NCI-H2227 treated with DMSO at 0.1 percent for 48 hours (cell line): ENCODE measurements around the gene MYT1.

Experiments
- DNase-seq: peaks from one replicate; lab custom pipeline; 2025; lab: John Stamatoyannopoulos, UW

The MYT1 gene

GRCh38 chr20:64140061-64140931 is 24.0 kb upstream of the MYT1 start:
- no peak for DNase-seq

- DNase-seq: no peak
Measured at GRCh38 chr20:64140956-64141355, 23.3 kb upstream of the MYT1 start.

DNA sequence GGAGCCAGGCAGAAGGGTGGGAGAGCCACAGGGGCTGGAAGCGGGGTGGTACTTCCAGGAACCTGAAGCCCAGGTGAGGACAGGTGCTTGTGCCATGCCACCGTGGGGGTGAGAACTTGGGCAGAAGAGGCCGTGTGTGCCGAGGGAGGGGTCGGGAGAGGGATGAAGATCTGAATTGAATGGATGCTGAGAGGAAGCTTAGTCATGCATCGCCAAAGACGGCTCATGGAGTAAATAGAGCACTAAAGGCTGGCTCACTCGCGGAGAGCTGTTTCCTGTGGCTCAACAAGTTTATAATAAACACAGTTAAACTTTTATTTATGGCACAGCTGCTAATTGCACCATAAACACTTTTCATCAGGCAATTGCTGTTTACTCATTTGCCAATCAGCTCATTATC is 21.7 kb upstream of the MYT1 start:
- DNase-seq: no peak

GRCh38 chr20:64143018-64143801 is 21.0 kb upstream of the MYT1 start:
- DNase-seq: no peak

GRCh38 chr20:64144144-64144912 is 19.9 kb upstream of the MYT1 start:
- no peak for DNase-seq

DNA sequence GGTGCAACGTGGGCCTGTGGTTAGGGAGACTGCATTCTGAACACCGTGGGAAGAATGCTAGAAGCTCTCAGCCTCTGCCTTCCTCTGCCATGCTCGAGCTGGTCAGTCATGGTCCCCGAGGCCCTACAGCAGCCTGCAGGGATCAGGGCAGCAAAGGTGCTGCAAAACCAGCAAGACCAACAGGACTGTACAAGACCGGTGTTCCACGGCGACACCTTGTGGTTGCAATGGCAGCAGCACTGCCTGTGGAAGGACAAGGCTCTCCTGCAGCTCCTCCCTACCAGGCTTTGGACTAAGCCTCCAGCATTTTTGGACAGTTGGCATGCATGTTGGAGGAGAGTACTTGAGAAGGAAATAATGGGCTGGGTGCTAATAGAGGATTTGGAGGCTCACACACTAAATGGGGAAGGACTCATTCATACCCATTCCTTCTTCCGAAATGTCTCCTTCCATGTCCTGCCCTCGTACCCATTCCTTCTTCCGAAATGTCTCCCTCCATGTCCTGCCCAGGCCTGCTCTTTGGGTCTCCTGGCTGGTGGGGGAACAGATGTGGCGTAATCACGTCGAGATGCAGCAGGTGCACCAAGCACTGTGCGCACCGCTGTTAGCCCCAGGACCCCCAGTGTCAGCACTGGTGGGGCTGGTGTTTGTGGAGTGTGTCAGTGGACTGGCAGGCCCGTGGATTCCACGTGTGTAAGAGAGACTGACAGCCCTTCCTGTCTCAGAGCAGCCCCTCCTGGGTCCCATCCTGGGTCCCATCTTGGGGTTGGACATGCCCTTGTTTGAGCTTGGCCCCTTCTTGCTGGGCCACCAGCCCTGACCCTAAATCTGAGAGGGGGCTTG is 18.6 kb upstream of the MYT1 start:
- no peak for DNase-seq

- DNase-seq: no peak
Measured at GRCh38 chr20:64146301-64146935, 17.8 kb upstream of the MYT1 start.

DNA sequence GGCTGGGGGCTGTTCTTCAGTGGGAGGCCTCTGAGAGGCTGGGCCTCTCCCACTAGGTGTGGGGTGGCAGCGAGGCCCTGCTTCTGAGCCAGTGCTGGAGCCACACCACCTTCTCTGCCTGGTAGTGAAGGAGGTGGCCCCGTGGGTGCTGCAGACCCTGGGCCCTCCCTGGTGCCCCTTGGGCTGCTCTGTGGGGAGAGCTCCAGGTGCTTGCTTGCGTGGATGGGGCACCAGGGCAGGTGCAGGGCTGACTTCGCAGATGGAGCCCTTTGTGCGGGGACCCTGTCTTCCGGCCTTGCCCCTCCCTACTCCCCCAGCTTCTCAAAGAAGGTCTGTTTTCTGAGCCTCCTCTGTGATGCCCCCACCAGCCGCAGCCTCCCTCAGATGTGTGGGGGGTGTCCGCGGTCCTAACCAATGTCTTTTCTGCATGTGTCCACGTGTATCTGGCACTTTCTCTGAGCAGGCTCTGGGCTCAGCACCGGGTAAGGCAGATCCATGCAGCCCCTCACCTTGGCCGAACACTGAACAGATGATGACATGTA is 17.2 kb upstream of the MYT1 start:
- DNase-seq: no peak

DNA sequence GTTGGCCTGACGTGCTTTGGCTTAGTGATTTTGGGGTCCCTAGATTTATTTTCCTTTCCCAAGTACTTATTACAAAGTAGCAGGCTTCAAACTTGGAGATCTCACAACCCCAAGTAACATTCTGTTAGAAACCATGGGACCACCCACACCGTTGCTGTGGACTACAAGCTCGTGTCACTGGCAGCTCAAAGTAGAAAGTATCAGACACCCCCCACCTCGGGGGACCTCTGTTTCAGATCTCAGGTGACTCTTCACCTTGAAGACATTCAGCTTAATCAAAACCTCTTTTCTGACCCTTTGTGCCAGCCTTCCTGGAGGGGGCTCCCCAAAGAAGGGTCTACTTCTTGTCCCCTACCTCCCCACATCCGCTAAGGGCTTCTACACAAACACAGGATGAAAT is 15.7 kb upstream of the MYT1 start:
- no peak for DNase-seq

DNA sequence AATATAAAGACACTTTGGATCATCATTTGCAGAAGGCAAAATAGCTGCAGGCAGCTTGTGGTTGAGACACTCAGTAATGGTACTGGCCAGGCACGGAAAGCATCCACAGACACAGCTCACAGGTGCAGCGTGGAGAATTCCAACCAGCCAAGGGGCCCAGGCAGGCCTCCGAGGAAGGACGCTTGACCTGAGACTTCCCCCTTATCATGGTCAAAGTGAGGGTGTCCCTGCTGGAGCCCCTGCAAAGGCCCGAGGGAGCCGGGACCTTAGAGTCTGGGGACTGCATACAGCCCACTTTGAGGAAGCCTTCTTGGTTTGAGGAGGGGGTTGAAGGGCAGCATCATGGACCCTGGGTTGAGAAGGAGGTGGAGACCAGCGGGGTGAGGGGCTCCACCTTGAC is 15.1 kb upstream of the MYT1 start:
- DNase-seq: no peak

DNA sequence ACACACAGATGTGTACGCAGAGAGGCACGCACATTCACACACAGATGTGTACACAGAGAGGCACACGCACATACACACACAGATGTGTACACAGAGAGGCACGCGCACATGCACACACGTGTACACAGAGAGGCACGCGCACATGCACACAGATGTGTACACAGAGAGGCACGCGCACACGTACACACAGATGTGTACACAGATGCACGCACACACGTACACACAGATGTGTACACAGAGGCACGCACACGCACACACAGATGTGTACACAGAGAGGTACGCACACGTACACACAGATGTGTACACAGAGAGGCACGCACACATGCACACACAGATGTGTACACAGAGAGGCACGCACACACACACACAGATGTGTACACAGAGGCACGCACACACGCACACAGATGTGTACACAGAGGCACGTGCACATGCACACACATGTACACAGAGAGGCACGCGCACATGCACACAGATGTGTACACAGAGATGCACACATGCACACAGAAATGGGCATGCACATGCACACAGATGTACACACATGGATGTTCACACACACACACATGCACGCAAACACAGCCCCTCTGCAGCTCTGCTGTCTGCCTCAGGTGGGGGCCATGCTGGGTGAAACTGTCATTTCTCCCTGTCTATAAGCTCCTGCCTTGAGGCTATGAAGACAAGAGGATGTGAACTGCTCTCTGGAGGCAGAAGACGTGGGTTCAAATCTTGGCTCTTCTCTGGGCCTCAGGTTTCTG is 14.3 kb upstream of the MYT1 start:
- no peak for DNase-seq

GRCh38 chr20:64150756-64151632 is 13.3 kb upstream of the MYT1 start:
- DNase-seq: no peak

DNA sequence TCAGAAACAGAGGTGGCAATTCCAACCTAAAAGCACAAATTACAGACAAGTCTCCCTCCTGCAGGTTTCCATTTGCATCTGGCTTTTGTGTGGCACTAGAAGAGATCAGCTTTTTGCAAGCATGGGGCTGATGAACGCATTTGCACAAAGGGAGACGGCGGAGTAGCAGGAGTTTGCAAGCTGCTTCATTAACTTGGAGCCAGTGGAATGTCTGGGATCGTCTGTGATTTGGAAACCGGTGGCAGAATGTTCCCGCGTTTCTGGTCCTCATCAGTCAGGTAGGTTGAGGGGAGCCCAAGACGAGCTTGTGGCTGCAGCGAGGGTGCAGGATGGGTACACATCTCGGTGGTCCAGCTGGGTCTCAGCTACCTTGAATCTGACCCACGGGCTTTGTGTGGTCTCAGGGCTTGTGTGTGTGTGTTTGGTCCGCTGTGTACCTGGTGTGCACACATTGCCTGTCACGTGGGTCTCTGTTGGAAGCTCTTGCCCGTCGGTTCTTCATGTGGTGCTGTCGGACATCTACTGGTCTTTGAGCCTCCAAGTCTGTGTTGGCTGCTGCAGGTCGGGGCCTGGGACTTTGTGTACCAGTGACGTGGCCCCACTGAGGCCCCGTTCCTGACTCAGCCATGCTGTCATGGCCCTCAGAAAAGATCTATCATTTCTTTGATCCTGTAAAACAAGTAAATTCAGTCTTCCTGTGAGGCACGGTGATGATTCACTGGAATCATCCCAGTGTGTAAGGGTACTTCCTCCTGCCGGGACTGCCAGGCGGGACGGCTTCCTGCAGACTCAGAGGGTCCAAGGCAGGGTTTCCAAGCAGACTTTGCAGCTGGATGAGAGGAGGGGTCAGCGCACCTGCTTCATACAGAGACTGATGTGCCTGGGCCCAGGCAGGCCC is 12.4 kb upstream of the MYT1 start:
- DNase-seq: no peak

DNA sequence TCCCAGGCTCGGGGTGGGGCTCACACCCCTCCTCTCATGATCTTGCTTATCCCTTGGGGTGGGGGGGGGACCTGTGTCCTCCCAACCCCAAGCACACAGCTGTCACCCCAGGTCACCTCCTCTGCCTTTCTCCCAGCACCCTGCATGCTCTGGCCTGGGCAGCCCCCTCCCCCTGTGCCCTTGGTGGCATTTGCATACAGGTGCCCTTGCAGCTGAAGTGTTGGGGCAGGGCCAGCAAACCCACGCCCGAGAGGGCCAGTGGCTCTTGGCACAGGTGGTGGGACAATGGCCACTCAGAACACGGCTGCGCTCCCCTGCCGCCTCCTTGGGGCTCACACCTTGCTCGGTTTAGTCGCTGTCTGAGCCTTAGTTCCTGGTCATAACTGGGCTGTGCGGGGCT is 11.3 kb upstream of the MYT1 start:
- no peak for DNase-seq

GRCh38 chr20:64153410-64153809 is 10.8 kb upstream of the MYT1 start:
- no peak for DNase-seq

DNA sequence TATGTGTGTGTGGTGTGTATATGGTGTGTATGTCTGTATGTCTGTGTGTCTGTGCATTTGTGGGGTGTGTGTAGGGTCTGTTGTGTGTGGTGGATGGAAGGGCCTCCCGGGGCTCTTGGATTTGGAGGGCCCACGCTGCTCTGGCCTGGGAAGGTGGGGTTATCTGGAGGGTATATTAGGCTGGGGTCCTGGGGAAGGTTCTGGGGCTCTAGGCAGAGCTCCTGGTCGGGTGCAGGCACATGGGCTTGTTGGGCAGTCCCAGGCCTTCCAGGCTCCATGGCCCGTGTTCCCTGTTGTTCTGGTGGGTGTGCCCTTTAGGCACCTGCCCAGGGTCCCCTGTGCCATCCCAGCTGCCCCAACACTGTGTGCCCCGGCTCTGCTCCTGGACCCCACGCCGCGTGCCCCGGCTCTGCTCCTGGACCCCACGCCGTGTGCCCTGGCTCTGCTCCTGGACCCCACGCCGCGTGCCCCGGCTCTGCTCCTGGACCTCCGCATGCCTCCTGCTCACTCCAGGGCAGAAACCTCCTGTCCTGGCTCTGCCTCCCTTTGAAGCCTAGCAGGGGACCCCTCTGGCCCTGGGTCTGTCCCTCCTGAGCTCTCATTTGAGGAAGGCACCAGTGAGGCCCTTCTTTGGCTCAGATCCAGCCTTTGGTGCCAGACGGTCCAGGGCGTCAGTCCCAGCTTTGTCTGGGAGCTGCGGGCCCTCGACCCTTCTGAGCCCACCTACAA is 10.2 kb upstream of the MYT1 start:
- no peak for DNase-seq

DNA sequence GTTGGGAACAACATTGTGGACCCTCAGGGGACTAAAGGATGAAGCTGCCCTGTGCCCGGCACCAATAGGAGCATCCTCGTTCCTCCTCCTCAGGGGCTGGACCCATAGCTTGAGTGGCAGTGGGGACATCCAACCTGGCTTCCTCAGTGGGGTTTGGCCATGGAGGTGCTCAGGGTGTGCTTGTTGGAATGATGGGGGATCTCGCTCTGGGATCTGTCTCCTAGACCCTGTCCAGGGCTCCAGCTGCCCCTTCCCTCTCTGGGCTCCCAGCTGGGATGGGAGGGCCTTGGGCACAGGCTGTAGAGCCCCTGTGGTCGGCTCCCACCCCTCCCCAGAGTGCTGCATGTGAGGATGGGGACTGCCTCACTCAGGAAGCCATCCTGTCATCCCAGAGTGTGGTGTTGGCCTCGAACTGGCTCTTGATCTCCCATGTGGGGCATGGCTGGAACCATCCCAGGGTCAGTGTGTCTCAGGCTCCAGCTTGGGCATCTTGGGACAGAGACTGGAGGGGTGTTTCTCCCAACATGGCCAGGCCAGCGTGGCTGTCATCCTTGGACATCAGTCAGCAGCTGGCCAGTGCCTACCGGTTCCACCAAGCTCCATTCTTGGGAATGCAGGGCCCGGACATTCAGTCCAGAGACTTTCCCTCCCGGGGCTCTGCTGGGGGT is 9.5 kb upstream of the MYT1 start:
- DNase-seq: no peak
